ENCODE measurements around the gene CSF1R. TPM values are rescaled to one million over a fixed set of nuclear protein-coding genes. Genes with fewer than 3 reads are reported as not detected.
"Not testable (repeated sequence)": the region's sequence is repeated elsewhere in the genome, so short reads cannot be mapped to it uniquely, and the experiment has no call there.

The CSF1R gene
- total RNA-seq, 2 donors from 2014 or later, result 5.2 TPM; not detected in 1

GRCh38 chr5:150035139-150035895, 51.0 kb downstream of the CSF1R start:
- no peak for ATAC-seq
- Mint-ChIP-seq H3K36me3 (peaks cover 0 to 7% of the 10 kb centered on the region in 2 donors), H3K27ac (peak overlapping the region in 1 of 2 donors; percentile 78), H3K9me3 (no peaks in the 10 kb centered on the region)
- DNase-seq (ENCODE audit: low spot score in 2 of 2), result no peak

- ATAC-seq (no peak), DNase-seq (ENCODE audit: low spot score in 2 of 2) (no peak)
- Mint-ChIP-seq H3K36me3 (peaks cover 1 to 9% of the 10 kb centered on the region in 2 donors), H3K9me3 (no peaks in the 10 kb centered on the region), H3K27ac (peak overlapping the region; percentile 13 to 78)
Measured at GRCh38 chr5:150034662-150035061, 51.7 kb downstream of the CSF1R start.

GRCh38 chr5:150033334-150033733, 53.0 kb downstream of the CSF1R start:
- H3K36me3 Mint-ChIP-seq, result peaks cover 4 to 13% of the 10 kb centered on the region in 2 donors
- DNase-seq (ENCODE audit: low spot score in 2 of 2) (no peak), ATAC-seq (no peak)
- H3K9me3 Mint-ChIP-seq, result no peaks in the 10 kb centered on the region
- H3K27ac Mint-ChIP-seq, result peak overlapping the region; percentile 2 to 7

- H3K27ac Mint-ChIP-seq; DNase-seq (ENCODE audit: low spot score in 2 of 2); H3K36me3 Mint-ChIP-seq; H3K9me3 Mint-ChIP-seq; ATAC-seq: not testable (repeated sequence)
Measured at GRCh38 chr5:150028047-150028446, 58.3 kb downstream of the CSF1R start.

GRCh38 chr5:150026682-150027172, 59.6 kb downstream of the CSF1R start:
- ATAC-seq (no peak), DNase-seq (ENCODE audit: low spot score in 2 of 2) (no peak)
- Mint-ChIP-seq H3K27ac (peak overlapping the region in 1 of 2 donors; percentile 22), H3K9me3 (no peaks in the 10 kb centered on the region), H3K36me3 (peaks cover 6 to 14% of the 10 kb centered on the region in 2 donors)

- peaks cover 13 to 26% of the 10 kb centered on the region in 2 donors for H3K36me3 Mint-ChIP-seq
- DNase-seq (ENCODE audit: low spot score in 2 of 2) (no peak), ATAC-seq (no peak)
- no peaks in the 10 kb centered on the region for H3K9me3 Mint-ChIP-seq
- H3K27ac Mint-ChIP-seq, result peak overlapping the region in 1 of 2 donors; percentile 22
Measured at GRCh38 chr5:150024346-150024984, 61.9 kb downstream of the CSF1R start.

- peak overlapping the region in 1 of 2 donors; percentile 12 for H3K27ac Mint-ChIP-seq
- H3K9me3 Mint-ChIP-seq, result no peaks in the 10 kb centered on the region
- DNase-seq (ENCODE audit: low spot score in 2 of 2) (no peak), ATAC-seq (no peak)
- peaks cover 18 to 32% of the 10 kb centered on the region in 2 donors for H3K36me3 Mint-ChIP-seq
Measured at GRCh38 chr5:150023136-150023535, 63.2 kb downstream of the CSF1R start.

GRCh38 chr5:150022681-150023080, 63.7 kb downstream of the CSF1R start:
- H3K9me3 Mint-ChIP-seq, result no peaks in the 10 kb centered on the region
- DNase-seq (ENCODE audit: low spot score in 2 of 2) (no peak), ATAC-seq (no peak)
- peak overlapping the region; percentile 18 to 91 for H3K27ac Mint-ChIP-seq
- peaks cover 21 to 35% of the 10 kb centered on the region in 2 donors for H3K36me3 Mint-ChIP-seq

- Mint-ChIP-seq H3K9me3 (no peaks in the 10 kb centered on the region), H3K27ac (peak overlapping the region; percentile 18 to 91), H3K36me3 (peaks cover 24 to 37% of the 10 kb centered on the region in 2 donors)
Measured at GRCh38 chr5:150022158-150022531, 64.2 kb downstream of the CSF1R start.

GRCh38 chr5:150021491-150022157, 64.7 kb downstream of the CSF1R start:
- ATAC-seq (no peak), DNase-seq (ENCODE audit: low spot score in 2 of 2) (no peak)
- H3K9me3 Mint-ChIP-seq, result no peaks in the 10 kb centered on the region
- H3K36me3 Mint-ChIP-seq, result peaks cover 24 to 42% of the 10 kb centered on the region in 2 donors
- H3K27ac Mint-ChIP-seq, result peak overlapping the region; percentile 18 to 91

More at GRCh38 chr5:150022158-150022531, 64.2 kb downstream of the CSF1R start:
- no peak for ATAC-seq
- no peak for DNase-seq (ENCODE audit: low spot score in 2 of 2)

GRCh38 chr5:150020249-150020648, 66.1 kb downstream of the CSF1R start:
- ATAC-seq (peak in 1 of 2 donors; percentile 59), DNase-seq (ENCODE audit: low spot score in 2 of 2) (no peak)
- Mint-ChIP-seq H3K9me3 (peaks cover 0 to 5% of the 10 kb centered on the region in 2 donors), H3K27ac (peak overlapping the region in 1 of 2 donors; percentile 45), H3K36me3 (peaks cover 32 to 55% of the 10 kb centered on the region in 2 donors)

- H3K9me3 Mint-ChIP-seq, result peaks cover 0 to 10% of the 10 kb centered on the region in 2 donors
- H3K27ac Mint-ChIP-seq, result no peak overlapping the region
- DNase-seq (ENCODE audit: low spot score in 2 of 2) (no peak), ATAC-seq (no peak)
- peaks cover 49 to 82% of the 10 kb centered on the region in 2 donors for H3K36me3 Mint-ChIP-seq
Measured at GRCh38 chr5:150017226-150018005, 68.9 kb downstream of the CSF1R start.

GRCh38 chr5:150016537-150016936, 69.8 kb downstream of the CSF1R start:
- Mint-ChIP-seq H3K27ac (no peak overlapping the region), H3K36me3 (peaks cover 52 to 79% of the 10 kb centered on the region in 2 donors), H3K9me3 (peaks cover 0 to 10% of the 10 kb centered on the region in 2 donors)
- DNase-seq (ENCODE audit: low spot score in 2 of 2) (no peak), ATAC-seq (no peak)

GRCh38 chr5:150015415-150015814, 70.9 kb downstream of the CSF1R start:
- ATAC-seq (no peak), DNase-seq (ENCODE audit: low spot score in 2 of 2) (no peak)
- Mint-ChIP-seq H3K27ac (no peak overlapping the region), H3K9me3 (peaks cover 0 to 10% of the 10 kb centered on the region in 2 donors), H3K36me3 (peaks cover 53 to 74% of the 10 kb centered on the region in 2 donors)

GRCh38 chr5:150014456-150014855, 71.9 kb downstream of the CSF1R start:
- ATAC-seq (peak; percentile 54 to 84), DNase-seq (ENCODE audit: low spot score in 2 of 2) (no peak)
- H3K9me3 Mint-ChIP-seq, result peaks cover 0 to 10% of the 10 kb centered on the region in 2 donors
- no peak overlapping the region for H3K27ac Mint-ChIP-seq
- H3K36me3 Mint-ChIP-seq, result peaks cover 50 to 71% of the 10 kb centered on the region in 2 donors

- H3K9me3 Mint-ChIP-seq, result peaks cover 0 to 10% of the 10 kb centered on the region in 2 donors
- no peak for DNase-seq (ENCODE audit: low spot score in 2 of 2)
- no peak overlapping the region for H3K27ac Mint-ChIP-seq
- H3K36me3 Mint-ChIP-seq, result peaks cover 44 to 65% of the 10 kb centered on the region in 2 donors
- no peak for ATAC-seq
Measured at GRCh38 chr5:150013931-150014330, 72.4 kb downstream of the CSF1R start.
